ENCODE data around the gene ZDHHC19.
"Not testable (repeated sequence)": the region's sequence is repeated elsewhere in the genome, so short reads cannot be mapped to it uniquely, and the experiment has no call there.

The ZDHHC19 gene

DNA sequence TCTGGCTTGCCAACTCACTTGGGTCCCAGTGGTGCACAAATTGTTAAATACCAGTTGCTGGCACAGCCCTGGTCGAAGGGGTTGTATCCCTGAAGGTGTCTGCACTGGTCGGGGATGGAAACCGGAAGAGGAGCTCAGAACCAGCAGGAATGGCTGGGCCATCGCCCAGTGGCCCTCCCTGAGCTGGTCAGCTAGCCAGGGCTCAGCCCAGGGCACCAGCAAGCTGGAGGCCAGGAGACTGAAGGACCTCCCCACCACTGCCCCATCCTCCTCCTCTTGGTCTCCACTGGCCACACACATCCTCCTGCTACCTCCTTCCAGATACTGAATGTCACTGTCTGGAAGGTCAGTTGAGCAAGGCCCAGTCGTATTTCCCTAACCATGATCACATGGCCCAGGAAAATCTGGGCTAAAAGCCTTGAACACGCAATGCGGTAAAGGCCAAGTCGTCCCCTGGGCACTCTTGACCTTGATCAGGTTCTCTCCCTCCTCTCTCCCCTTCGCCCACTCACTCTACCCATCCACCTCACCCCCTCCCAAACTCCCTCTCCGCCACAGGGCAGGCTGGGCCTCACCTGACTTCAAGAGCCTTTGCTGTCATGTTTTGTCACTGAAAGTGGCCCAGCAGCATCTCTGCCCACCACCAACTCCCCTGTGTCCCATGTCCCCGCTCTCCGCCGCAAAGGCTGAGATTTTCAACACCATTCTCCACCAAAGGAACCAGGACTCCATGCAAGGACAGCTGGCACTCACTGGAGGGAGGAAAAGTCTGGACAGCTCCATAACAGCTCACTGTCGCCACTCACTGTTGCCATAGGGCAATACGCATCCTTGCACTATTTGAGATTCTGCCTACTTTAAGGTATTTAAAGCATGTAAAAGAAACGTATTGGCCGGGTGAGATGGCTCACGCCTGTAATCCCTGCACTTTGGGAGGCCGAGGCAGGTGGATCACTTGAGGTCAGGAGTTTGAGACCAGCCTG is 12.1 kb downstream of the ZDHHC19 start:
- DNase-seq, result no peak

DNA sequence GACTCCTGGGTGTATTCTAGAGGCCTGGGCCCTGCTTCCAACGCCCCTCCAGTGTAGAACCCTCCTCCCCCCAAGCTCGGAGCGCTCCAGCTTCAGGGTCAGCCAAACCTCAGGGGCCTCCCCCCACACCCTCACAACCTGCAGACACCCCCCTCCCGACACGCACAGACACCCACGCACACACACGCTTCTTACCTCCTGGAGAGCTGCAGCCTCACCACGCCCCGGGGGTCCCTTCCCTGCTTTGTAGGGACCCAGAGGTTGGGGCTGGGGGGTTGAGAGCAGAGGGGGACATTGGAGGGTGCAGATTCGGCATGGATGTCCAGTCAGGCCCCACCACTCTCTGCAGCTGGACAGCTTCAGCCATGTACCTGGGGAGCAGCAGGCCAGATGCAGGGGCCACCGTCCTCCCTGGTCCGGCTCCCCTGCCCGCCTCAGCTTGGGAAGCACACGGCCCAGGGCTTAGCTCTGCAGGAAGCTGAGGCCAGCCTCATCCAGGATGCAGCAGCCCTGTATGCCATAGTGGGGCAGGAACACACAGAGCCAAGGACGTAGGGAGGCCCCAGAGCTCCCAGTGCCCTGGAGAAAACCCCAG is 13.0 kb downstream of the ZDHHC19 start:
- no peak for DNase-seq

DNA sequence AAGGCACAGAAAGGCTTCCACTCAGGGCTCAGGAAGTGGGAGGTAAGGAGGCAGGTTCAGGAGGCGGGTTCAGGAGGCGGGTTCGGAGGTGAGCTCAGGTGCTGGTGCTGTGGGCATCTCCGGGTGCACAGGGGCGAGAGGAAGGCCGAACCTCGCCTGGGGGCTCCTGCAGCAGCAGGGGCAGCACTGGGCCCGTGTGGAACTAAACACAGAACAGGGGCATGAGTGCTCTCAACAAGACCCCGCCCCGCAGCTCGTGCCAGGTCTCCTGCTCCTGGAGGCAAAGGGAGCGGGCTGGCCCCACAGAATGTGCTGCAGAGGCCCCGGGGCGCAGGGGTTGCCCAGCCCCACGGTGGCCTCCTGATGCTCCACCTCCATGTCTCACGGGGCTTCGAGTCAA is 13.7 kb downstream of the ZDHHC19 start:
- DNase-seq, result no peak

DNA sequence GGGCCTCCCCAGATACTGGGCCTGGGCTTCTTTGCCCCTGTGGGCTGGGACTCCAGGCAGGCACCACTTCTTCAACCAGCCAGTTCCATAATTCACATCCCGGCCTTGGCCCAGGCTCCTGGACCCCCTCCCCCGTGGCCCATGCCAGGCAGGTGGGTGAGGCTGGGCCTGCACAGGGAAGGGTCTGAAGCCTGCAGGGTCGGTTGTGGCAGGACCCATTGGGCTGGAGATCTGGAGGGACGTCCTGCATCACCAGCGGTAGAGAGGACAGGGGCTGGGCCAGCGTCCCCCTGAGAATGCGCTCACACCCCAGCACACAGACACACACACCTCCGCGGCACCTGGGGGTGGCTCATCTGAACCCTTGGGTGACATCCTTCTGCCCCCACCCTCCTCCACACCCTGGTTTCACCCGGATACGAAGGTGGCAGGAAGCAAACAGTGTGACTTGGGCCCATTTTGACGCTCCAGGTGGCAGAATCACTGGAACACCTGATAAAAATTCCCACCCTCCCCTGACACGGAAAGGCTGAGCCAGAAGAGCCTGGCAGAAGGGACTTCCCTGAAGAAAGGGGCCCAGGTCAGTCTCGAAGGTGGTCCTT is 15.4 kb downstream of the ZDHHC19 start:
- no peak for DNase-seq

DNA sequence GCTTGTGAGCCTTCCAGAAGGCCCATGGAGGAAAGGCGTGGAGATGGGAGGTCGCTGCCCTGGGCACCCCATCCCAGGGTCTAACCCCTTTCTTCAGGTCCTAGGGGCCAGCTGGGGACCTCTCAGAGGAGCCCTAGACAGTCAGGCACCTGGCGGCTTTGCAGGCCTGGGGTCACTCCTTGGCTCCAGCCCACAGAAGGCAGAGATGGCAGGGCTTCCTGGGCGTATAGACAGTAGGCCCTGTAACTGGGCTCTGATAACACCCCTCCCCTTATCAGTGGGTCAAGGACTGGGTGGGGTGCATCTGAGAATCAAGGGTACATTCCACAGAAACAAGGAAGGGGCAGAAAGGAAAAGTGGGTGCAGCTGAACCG is 16.7 kb downstream of the ZDHHC19 start:
- DNase-seq, result no peak

DNA sequence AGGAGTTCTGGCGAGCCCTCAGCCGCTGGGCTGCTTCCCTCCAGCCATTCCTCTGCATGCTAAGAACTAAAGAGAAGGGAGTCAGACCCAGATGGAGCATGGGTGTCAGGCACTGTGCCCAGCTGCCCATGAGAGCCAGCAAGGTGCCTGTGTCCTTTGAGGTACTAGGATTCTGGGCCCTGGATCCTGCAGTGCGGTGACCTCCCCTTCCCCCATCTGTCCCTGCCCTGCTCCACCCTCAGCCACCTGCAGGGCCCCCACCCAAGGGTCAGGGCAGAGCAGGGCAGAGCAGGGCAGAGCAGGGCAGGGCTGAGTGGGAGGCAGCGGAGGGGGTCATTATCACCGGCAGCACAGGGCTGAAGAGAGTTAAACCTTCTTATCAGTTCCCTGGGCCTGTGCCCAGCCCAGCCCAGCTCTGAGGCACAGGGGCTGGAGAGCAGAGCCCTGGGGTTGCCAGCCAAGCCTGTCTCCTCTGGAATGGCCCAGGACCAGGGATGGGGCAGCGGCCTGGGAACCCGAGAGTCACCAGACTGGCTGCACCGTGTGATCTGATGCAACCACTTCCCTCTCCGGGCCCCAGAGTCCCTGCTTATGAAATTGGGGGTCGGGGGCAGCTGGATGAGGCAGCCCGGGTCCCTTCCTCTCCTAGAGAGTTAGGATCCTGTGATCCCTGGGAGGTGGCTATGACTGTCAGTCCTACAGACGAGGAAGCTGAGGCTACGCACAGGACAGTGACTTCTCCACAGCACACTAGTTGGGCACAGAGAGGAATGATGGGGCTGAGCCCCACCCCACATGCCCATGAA is 17.3 kb downstream of the ZDHHC19 start:
- peak; percentile 93 for DNase-seq

DNA sequence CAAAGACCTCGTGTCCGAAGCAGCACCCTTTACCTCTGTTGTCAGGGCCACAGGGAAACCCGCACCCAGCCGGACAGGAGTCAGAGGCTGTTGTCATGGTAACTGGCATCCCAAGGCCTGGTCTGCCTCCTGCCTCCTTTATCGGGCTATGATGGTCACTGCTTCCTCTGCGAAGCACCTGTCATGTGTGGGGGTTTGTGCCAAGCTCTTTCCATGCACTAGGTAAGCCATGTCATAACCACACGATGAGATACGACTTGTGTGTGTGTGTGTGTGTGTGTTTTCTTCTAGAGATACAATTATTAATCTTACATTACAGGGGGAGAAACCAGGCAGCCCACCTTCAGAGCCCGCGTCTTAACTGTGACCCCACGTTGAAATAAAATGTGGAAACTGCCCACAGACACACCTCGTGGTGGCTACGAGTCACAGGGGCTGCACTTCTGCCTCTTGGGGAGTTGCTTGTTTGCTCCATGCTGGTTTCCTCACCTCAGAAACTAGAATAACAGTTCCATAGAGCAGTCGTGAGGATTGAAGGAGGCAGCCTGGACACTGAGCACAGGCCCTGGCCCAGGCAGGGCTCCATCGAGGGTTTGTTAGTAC is 18.0 kb downstream of the ZDHHC19 start:
- DNase-seq, result peak; percentile 57

DNA sequence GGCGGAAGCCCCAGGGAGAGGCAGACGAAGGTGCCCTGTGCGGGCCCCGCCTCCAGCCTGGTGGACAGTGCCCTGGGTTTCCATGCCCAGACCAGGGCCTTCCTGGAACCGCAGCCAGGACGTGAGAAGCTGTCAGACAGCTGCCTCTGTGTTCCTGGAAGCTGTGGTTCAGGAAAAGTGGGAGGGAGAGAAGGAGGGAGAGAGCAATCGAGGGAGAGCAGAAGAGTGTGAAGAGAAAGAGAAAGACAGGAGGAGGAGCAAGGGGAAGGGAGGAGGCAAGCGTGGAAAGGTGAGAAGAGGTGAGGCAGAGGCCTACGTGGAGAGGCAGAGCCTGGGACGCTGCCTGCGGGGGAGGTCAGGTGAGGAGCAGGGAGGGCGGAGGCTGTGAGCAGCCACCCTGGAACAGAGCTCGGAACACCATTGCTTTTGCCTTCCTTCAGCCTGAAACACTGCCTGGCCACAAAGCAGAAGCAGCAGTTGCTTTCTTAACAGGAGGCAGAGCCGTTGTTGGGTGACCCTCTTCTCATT is 18.6 kb downstream of the ZDHHC19 start:
- peak; percentile 48 for DNase-seq

DNA sequence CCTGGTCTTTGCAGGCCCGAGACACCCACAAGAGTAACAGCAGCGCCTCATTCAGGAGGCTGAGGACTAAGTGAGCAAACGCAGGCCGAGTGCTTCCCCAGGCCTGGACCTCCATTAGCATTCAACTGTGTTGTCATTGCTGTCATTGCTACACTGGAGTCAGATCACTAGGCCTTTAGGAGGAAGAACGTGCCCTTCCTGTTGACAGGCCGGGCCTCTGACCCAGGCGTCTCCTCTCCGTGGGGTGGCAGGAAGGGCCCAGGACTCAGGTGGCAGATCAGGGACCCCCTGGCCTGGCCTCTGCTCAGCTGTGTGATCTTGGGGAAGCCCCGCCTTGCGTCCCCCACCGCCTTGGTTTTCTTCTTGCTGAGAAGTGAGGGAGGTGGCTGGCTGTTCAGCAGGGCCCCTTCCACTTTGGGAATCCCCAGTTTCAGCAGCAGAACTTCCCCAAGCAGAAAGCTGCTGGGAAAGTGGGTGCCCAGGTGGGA is 19.1 kb downstream of the ZDHHC19 start:
- peak; percentile 87 for DNase-seq

DNA sequence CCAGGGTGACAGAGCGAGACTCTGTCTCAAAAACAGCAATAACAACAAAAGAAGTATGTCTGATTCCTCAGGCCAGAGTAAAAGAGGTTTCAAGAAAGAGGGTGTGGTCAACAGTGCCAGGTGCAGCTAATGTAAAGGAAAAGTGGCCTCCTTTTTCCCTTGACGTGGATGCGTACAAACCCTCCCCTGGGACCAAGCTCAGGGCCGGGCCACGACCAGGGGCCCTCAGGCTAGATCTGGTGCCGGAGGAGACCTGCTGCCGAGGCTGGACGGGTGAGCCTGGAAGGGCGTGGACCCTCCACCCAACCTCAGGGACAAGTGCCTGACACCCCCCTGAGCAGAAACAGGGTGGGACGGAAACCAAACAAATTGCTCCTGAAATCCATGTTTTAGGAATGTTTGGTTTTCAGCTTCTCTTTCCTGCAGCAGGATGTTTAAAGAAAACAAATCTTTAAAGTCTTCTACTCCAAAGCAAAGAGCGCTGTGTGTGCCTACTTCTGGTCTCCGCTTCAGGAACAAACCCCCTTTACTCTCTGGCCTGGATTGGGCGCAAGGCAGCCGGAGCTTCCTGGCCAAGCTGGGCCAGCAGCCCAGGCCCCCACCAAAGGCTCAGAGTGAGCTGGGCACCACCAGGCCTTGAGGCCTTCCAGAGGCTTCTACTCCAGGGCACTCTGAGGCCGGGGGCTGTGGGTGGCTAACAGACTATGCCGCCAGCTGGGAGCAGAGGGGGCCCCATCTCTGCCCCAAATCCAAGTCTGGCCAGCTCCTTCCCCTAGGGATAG is 21.4 kb downstream of the ZDHHC19 start:
- no peak for DNase-seq

DNA sequence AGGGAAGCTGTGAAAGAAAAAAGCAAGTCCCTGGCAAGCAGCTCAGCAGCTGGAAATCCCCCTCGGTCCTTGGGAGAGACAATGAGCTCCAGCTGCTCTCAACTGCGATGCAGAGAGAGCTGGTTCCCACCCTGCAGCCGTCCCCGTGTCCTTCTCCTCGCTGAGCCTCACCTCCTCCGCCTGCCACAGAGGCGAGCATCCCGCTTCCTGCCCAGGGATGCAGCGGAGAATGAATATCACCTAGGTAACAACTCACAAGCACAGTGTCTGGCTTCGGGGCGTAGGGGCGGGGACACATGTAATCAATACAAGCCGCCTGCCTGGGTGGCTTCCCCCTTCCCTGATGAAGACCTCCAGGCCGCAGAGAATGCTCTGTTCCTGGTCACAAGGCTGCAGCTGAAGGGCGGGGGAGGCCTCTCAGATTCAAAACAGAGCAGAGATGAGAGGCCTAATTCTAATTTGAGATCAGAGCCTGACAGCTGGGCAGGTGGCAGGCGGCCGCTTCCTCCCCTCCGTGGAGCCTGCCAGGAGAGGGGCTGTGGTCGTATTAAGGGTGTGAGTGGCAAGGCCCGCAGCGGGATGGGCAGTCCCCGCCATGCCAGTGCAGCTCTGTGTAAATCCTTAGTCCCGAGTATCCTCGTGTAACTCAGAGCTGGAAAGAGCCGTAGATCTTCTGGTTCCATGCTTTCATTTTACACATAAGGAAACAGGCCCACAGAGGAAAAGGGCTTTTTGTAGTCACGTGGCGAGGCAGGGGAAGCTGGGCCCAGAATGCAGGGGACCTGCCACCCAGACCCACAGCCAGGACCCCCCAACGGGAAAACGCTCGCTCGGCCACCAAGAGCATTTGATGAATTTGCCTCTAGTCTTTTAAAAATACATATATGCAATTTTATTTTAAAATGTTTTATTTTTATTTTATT is 24.3 kb downstream of the ZDHHC19 start:
- DNase-seq, result no peak

DNA sequence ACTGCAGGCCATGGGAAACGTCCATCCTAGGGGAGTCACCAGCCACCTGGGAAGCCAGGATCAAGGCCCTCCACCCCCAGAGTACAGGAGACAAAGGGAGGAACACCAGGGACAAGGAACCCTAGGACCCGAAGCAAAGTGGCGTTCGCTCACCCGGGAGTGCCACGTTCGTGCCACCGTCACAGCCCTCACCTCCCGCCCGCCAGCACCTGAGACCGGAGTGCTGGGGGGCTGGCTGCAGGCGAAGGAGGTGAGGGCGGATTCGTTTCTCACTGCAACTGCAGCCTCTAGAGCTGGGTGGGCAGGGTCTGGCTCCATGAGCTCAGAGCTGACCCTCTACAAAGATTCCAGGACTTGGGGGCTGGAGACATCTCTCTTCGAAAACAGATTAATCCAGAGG is 26.3 kb downstream of the ZDHHC19 start:
- no peak for DNase-seq

DNA sequence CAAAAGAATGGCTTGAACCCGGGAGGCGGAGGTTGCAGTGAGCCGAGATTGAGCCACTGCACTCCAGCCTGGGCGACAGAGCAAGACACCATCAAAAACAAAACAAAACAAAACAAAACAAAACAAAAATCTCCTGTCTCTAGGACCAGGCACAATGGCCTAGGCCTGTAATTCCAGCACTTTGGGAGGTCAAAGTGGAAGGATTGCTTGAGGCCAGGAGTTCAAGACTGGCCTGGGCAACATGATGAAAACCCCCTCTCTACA is 27.1 kb downstream of the ZDHHC19 start:
- not testable (repeated sequence) for DNase-seq

DNA sequence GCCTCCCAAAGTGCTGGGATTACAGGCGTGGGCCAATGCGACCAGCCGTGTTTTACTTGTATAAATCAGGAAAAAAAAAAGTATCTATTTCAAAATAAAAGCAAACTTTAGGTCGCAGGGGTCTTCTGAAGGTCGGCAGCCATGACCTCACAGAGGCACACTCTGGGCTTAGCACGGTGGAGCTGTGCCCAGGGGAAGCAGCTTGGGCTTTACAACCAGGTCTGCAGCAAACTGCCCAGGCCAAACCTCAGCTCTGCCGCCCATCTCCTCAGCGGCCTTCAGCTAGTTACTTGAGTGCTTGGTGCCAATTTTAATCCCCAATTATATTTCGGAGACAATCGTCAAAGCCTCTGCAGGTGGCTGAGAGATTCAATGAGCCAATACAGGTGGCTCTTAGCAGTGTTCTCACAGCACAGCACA is 30.1 kb downstream of the ZDHHC19 start:
- DNase-seq, result no peak

DNA sequence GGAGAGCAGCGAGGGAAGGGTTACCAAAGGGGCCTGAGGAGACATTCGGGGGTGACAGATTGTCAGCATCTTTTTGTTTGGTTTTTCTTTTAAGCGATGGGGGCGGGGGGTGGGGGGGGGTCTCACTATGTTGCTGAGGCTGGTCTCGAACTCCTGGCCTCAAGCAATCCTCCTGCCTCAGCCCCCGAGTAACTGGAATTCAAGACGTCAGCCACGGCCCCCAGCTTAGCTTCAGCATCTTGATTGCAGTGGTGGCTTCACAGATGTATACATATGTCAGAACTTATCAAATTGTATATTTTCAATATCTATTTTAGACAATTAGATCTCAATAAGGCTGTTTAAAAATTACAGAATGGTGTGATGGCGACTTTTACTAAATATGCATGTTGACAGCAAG is 30.9 kb downstream of the ZDHHC19 start:
- DNase-seq, result no peak

DNA sequence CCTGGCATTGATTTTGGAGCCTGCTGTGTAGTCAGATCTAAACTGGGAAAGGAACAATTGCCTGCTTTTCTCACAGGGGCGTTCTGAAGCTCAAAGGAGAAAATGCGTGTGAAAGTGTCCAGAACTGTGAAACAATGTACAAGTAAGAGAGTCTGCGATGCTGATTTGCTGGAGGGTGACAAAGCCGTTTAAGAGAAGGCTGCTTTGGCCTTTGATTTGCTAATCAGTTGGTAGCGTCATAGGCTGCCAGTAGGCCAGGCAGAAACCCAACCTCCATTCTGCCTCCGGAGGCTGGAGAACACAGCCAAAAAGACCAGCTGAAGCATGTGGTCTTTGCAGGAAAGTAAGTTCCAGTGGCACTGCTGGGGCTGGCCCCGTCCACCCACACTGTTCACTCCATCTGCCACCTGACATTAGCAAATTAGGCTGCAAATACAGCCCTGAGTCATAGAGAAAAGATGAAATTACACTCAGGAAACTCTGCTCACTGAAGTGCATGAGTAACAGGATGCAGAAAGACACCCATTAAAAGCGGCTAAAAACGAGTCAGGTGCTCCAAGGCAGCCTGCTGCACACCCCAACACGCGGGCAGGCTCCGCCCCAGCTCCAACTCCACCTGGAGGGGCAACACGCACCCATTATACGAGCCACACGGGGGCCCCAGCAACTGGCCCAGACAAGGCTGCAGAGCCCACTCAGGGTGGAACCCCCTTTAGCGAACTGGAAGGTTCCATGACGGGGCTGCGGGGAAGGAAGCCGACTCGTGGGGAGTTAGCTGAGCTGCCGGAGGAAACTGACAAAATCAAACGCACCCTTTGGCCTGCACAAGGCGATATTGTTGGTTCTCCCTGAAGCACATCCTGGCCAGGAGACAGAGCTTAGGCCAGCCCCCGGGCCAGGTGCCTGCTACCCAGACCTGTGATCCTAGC is 31.6 kb downstream of the ZDHHC19 start:
- DNase-seq, result peak; percentile 89

DNA sequence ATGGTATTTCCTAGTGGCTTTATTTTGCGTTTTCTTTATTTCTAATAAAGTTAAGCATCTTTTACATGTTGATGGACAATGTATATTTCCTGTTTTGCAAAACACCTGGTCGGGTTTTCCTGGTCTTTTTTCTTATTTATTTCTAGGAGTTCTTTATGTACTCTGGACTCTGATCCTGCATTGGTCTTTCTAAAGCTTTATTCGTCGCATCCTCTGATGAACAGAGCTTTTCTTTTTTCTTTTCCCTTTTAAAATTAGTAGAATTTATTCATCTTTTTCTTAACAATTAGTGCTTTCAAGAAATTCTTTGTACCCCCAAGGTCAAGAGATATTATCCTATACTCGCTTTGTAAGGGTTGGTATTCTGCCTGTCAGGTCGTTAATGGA is 32.2 kb downstream of the ZDHHC19 start:
- DNase-seq, result no peak

DNA sequence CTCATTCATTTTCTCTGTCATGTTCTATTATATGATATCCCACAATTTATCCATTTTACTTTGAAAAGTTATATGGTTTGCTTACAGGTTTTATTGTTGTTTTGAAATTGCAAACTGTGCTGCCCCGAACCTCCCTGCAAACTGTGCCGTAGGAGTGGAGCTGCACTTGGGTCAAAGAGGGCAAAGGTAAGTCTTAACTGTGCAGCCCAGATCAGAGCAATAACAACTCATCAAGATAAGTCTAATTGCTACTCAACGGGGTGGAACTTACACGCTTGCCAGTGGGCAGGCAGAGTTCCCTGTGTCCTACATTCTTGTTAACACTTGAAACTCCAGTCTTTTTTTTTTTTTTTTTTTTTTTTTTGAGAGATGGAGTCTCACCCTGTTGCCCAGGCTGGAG is 33.2 kb downstream of the ZDHHC19 start:
- no peak for DNase-seq

DNA sequence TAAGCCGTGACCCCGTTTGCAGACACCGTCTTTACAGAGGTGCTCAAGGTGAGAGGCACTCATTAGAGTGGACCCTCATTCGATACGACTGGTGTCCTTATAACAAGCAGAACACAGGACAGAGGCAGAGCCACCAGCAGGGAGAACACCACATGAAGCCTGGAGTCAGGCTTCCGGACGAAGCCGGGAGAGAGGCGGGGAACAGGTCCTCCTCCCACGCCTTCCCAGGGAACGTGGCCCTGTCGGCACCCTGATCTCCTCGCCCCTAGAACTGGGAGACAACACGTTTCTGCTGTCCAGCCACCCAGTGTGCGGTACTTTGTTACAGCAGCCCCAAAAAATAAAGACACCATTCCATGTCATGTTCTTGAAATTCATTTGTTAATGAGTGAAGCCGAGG is 33.6 kb downstream of the ZDHHC19 start:
- DNase-seq, result no peak

Measured in suppressor macrophage treated with lipopolysaccharide for 4 hours (primary cell).